ENCODE measurements around the gene SDF2L1. TPM values are rescaled to one million over a fixed set of nuclear protein-coding genes. Genes with fewer than 3 reads are reported as not detected.
A peak's percentile ranks its signal among the peaks of the same experiment; 100 is the strongest.
"Not testable (repeated sequence)": the region's sequence is repeated elsewhere in the genome, so short reads cannot be mapped to it uniquely, and the experiment has no call there.

Gene SDF2L1
- total and polyA plus RNA-seq, 4 donors, result 6.9 to 21.9 (median 15.3) TPM

- not testable (repeated sequence) for DNase-seq (ENCODE audit: low read depth in 4 of 6, low spot score in 6 of 6); H3K4me3 ChIP-seq (ENCODE audit: low read depth, low read length); H3K9me3 ChIP-seq (ENCODE audit: control insufficient read depth, insufficient read depth, low read length); H3K27ac ChIP-seq (ENCODE audit: low read depth, low read length); H3K27me3 ChIP-seq (ENCODE audit: control insufficient read depth, insufficient read depth, low read length)
- peaks cover 34% of the 10 kb centered on the region for H3K36me3 ChIP-seq (ENCODE audit: control insufficient read depth, insufficient read depth, low read length)
- peaks cover 17% of the 10 kb centered on the region for H3K4me1 ChIP-seq (ENCODE audit: control insufficient read depth, insufficient read depth, low read length)
- 92% methylated on average over 2 of the region's 6 CpGs for WGBS (ENCODE audit: insufficient coverage)
Observed at GRCh38 chr22:21617337-21617736, 24.8 kb upstream of the SDF2L1 start.

GRCh38 chr22:21621025-21621424 is 21.1 kb upstream of the SDF2L1 start:
- WGBS (ENCODE audit: insufficient coverage), result no CpG with 5 or more reads among the region's 3 CpGs
- DNase-seq (ENCODE audit: low read depth in 4 of 6, low spot score in 6 of 6), result no peak
- no peak overlapping the region for H3K27ac ChIP-seq (ENCODE audit: low read depth, low read length)
- H3K36me3 ChIP-seq (ENCODE audit: control insufficient read depth, insufficient read depth, low read length), result peaks cover 33% of the 10 kb centered on the region
- H3K9me3 ChIP-seq (ENCODE audit: control insufficient read depth, insufficient read depth, low read length), result no peaks in the 10 kb centered on the region
- H3K4me1 ChIP-seq (ENCODE audit: control insufficient read depth, insufficient read depth, low read length), result peaks cover 41% of the 10 kb centered on the region
- no peak overlapping the region for H3K4me3 ChIP-seq (ENCODE audit: low read depth, low read length)
- H3K27me3 ChIP-seq (ENCODE audit: control insufficient read depth, insufficient read depth, low read length), result no peaks in the 10 kb centered on the region

- H3K4me3 ChIP-seq (ENCODE audit: low read depth, low read length), result no peak overlapping the region
- peaks cover 44% of the 10 kb centered on the region for H3K4me1 ChIP-seq (ENCODE audit: control insufficient read depth, insufficient read depth, low read length)
- no peaks in the 10 kb centered on the region for H3K9me3 ChIP-seq (ENCODE audit: control insufficient read depth, insufficient read depth, low read length)
- 65% methylated on average over 10 of the region's 17 CpGs for WGBS (ENCODE audit: insufficient coverage)
- no peak overlapping the region for H3K27ac ChIP-seq (ENCODE audit: low read depth, low read length)
- no peak for DNase-seq (ENCODE audit: low read depth in 4 of 6, low spot score in 6 of 6)
- H3K27me3 ChIP-seq (ENCODE audit: control insufficient read depth, insufficient read depth, low read length), result no peaks in the 10 kb centered on the region
- H3K36me3 ChIP-seq (ENCODE audit: control insufficient read depth, insufficient read depth, low read length), result peaks cover 36% of the 10 kb centered on the region
Observed at GRCh38 chr22:21622011-21622918, 19.8 kb upstream of the SDF2L1 start.

GRCh38 chr22:21622919-21623647 is 19.0 kb upstream of the SDF2L1 start:
- Histone ChIP-seq H3K27me3 (ENCODE audit: control insufficient read depth, insufficient read depth, low read length) (no peaks in the 10 kb centered on the region), H3K36me3 (ENCODE audit: control insufficient read depth, insufficient read depth, low read length) (peaks cover 42% of the 10 kb centered on the region), H3K27ac (ENCODE audit: low read depth, low read length) (no peak overlapping the region), H3K4me1 (ENCODE audit: control insufficient read depth, insufficient read depth, low read length) (peaks cover 47% of the 10 kb centered on the region), H3K9me3 (ENCODE audit: control insufficient read depth, insufficient read depth, low read length) (no peaks in the 10 kb centered on the region), H3K4me3 (ENCODE audit: low read depth, low read length) (no peak overlapping the region)
- DNase-seq (ENCODE audit: low read depth in 4 of 6, low spot score in 6 of 6), result peak in 2 of 6 donors; percentile 40 to 88
- 75% methylated on average over 19 of the region's 23 CpGs for WGBS (ENCODE audit: insufficient coverage)

GRCh38 chr22:21623648-21623970 is 18.5 kb upstream of the SDF2L1 start:
- no peak for DNase-seq (ENCODE audit: low read depth in 4 of 6, low spot score in 6 of 6)
- no peaks in the 10 kb centered on the region for H3K9me3 ChIP-seq (ENCODE audit: control insufficient read depth, insufficient read depth, low read length)
- H3K36me3 ChIP-seq (ENCODE audit: control insufficient read depth, insufficient read depth, low read length), result peaks cover 47% of the 10 kb centered on the region
- H3K27me3 ChIP-seq (ENCODE audit: control insufficient read depth, insufficient read depth, low read length), result no peaks in the 10 kb centered on the region
- H3K27ac ChIP-seq (ENCODE audit: low read depth, low read length), result no peak overlapping the region
- 66% methylated on average over 7 of the region's 7 CpGs for WGBS (ENCODE audit: insufficient coverage)
- no peak overlapping the region for H3K4me3 ChIP-seq (ENCODE audit: low read depth, low read length)
- H3K4me1 ChIP-seq (ENCODE audit: control insufficient read depth, insufficient read depth, low read length), result peaks cover 52% of the 10 kb centered on the region

- Histone ChIP-seq H3K27ac (ENCODE audit: low read depth, low read length) (no peak overlapping the region), H3K9me3 (ENCODE audit: control insufficient read depth, insufficient read depth, low read length) (no peaks in the 10 kb centered on the region), H3K4me1 (ENCODE audit: control insufficient read depth, insufficient read depth, low read length) (peaks cover 58% of the 10 kb centered on the region), H3K27me3 (ENCODE audit: control insufficient read depth, insufficient read depth, low read length) (no peaks in the 10 kb centered on the region), H3K4me3 (ENCODE audit: low read depth, low read length) (no peak overlapping the region), H3K36me3 (ENCODE audit: control insufficient read depth, insufficient read depth, low read length) (peaks cover 44% of the 10 kb centered on the region)
- 47% methylated on average over 7 of the region's 8 CpGs for WGBS (ENCODE audit: insufficient coverage)
- no peak for DNase-seq (ENCODE audit: low read depth in 4 of 6, low spot score in 6 of 6)
Observed at GRCh38 chr22:21624120-21624879, 17.8 kb upstream of the SDF2L1 start.

GRCh38 chr22:21624880-21625791 is 17.0 kb upstream of the SDF2L1 start:
- H3K36me3 ChIP-seq (ENCODE audit: control insufficient read depth, insufficient read depth, low read length), result peaks cover 42% of the 10 kb centered on the region
- peaks cover 63% of the 10 kb centered on the region for H3K4me1 ChIP-seq (ENCODE audit: control insufficient read depth, insufficient read depth, low read length)
- no peaks in the 10 kb centered on the region for H3K27me3 ChIP-seq (ENCODE audit: control insufficient read depth, insufficient read depth, low read length)
- H3K4me3 ChIP-seq (ENCODE audit: low read depth, low read length), result no peak overlapping the region
- DNase-seq (ENCODE audit: low read depth in 4 of 6, low spot score in 6 of 6), result no peak
- 81% methylated on average over 11 of the region's 12 CpGs for WGBS (ENCODE audit: insufficient coverage)
- H3K9me3 ChIP-seq (ENCODE audit: control insufficient read depth, insufficient read depth, low read length), result no peaks in the 10 kb centered on the region
- H3K27ac ChIP-seq (ENCODE audit: low read depth, low read length), result no peak overlapping the region

GRCh38 chr22:21626073-21626734 is 15.9 kb upstream of the SDF2L1 start:
- H3K4me3 ChIP-seq (ENCODE audit: low read depth, low read length), result no peak overlapping the region
- H3K27me3 ChIP-seq (ENCODE audit: control insufficient read depth, insufficient read depth, low read length), result no peaks in the 10 kb centered on the region
- H3K27ac ChIP-seq (ENCODE audit: low read depth, low read length), result no peak overlapping the region
- no peak for DNase-seq (ENCODE audit: low read depth in 4 of 6, low spot score in 6 of 6)
- H3K4me1 ChIP-seq (ENCODE audit: control insufficient read depth, insufficient read depth, low read length), result peaks cover 56% of the 10 kb centered on the region
- peaks cover 35% of the 10 kb centered on the region for H3K36me3 ChIP-seq (ENCODE audit: control insufficient read depth, insufficient read depth, low read length)
- WGBS (ENCODE audit: insufficient coverage), result 80% methylated on average over 4 of the region's 4 CpGs
- no peaks in the 10 kb centered on the region for H3K9me3 ChIP-seq (ENCODE audit: control insufficient read depth, insufficient read depth, low read length)
